Right atrium auricular region (tissue), 2 donors: ENCODE data around the gene PFDN1. TPM values are rescaled to one million over a fixed set of nuclear protein-coding genes. Genes with fewer than 3 reads are reported as not detected.

ENCODE experiments used
- DNase-seq: peaks from one replicate; pipeline ENCODE4 v3.0.0-alpha.2; 2019; ENCODE audit warnings: low spot score
- H3K27ac ChIP-seq, 2 donors: fragments of 200-600 bp; sonication (generic); 1 replicate in 1 of 2; 2 replicates in 1 of 2; pipeline ENCODE4 v1.5.1; 2016 to 2019
- H3K27me3 ChIP-seq, 2 donors: fragments of 200-600 bp; sonication (generic); one replicate each; pipeline versions ENCODE4 v1.5.1 to v1.6.0; 2017 to 2019
- H3K36me3 ChIP-seq: fragments of 200-600 bp; sonication (generic); one replicate; pipeline ENCODE4 v1.5.1; 2016
- H3K4me1 ChIP-seq, 2 donors: fragments of 200-600 bp; sonication (generic); one replicate each; pipeline versions ENCODE4 v1.5.1 to v1.6.0; 2017 to 2019
- H3K4me3 ChIP-seq, 2 donors: fragments of 200-600 bp; sonication (generic); 1 replicate in 1 of 2; 2 replicates in 1 of 2; pipeline ENCODE4 v1.5.1; 2017 to 2019; ENCODE audit warnings: mild to moderate bottlenecking in 1 of 2, moderate library complexity in 1 of 2
- H3K9me3 ChIP-seq, 2 donors: fragments of 200-600 bp; sonication (generic); one replicate each; pipeline ENCODE4 v1.5.1; 2019
- CTCF ChIP-seq, 2 donors: fragments of 200-600 bp; sonication (generic); IDR thresholded peaks; one replicate each; pipeline ENCODE4 v1.5.1; 2019; ENCODE audit warnings: antibody characterized with exemption in 2 of 2
- total RNA-seq, 2 donors: library from RNA; depleted of rRNA; stranded (reverse); fragments of >200 nt; gene quantifications; one replicate each; pipeline ENCODE4 v1.1.0, GENCODE V29; 2016

Gene PFDN1
- total RNA-seq, 2 donors from 2014 or later = 80.4 to 123 TPM

- TF ChIP-seq CTCF (IDR thresholded peaks at IDR 0.05) = no peak
- no peak for DNase-seq
- Histone ChIP-seq H3K27me3 (no peaks in the 10 kb centered on the region), H3K4me1 (peaks cover 0 to 34% of the 10 kb centered on the region in 2 donors), H3K27ac (peak overlapping the region; percentile 62 to 79), H3K36me3 (no peaks in the 10 kb centered on the region), H3K9me3 (no peaks in the 10 kb centered on the region), H3K4me3 (no peak overlapping the region)
These were observed 35.7 kb downstream of the PFDN1 start for GRCh38 chr5:140267201-140267540.

DNA sequence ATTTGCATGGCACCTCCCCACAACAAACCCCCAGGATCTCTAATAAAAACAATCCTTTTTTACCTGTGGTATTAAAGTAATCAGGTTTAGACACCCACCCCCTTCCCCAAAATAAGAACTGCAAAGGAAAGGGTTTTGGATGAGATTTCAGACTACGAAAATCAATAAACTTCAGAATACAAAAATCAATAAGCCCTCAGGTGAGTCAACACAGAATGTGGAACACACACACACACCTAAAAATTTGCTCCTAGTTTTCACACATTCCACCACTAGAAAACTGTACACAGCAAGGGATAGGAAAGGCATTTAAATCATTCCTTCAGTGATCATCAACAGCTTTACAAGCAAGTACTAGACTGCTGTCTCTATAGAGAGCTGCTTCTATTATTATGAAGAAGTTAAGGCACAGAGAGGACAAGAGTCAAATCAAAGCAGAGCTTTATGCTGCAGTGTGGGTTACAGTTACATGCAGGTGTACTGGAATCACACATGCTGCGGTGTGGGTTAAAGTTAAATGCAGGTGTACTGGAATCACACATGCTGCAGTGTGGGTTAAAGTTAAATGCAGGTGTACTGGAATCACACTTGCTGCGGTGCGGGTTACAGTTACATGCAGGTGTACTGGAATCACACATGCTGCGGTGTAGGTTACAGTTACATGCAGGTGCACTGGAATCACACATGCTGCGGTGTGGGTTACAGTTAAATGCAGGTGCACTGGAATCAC is 36.3 kb downstream of the PFDN1 start:
- Histone ChIP-seq H3K9me3 (no peaks in the 10 kb centered on the region), H3K27me3 (no peaks in the 10 kb centered on the region), H3K36me3 (no peaks in the 10 kb centered on the region), H3K4me3 (no peak overlapping the region), H3K4me1 (peaks cover 0 to 40% of the 10 kb centered on the region in 2 donors), H3K27ac (peak overlapping the region; percentile 62 to 79)
- DNase-seq = no peak
- TF ChIP-seq CTCF (IDR thresholded peaks at IDR 0.05) = no peak

DNA sequence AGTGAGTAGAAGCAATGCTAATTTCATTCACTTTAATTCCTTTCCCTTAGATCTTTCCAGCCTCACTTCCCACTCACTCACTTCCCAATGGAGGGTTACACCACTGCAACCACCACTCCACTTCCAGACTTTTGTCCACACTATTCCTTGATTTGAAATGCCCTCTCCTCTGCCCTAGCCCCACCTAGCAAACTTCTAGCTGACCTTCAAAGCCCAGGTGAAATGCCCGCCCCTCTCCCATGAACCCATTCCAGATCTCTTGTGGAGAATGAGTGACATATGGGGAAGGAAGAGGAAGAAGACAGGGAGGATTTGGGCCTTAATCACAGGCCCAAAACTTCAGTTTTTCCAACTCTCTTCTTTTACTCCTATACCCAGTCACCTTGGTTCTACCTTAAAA is 37.1 kb downstream of the PFDN1 start:
- no peaks in the 10 kb centered on the region for H3K9me3 ChIP-seq
- H3K27ac ChIP-seq = peak overlapping the region in 1 of 2 donors; percentile 6
- H3K36me3 ChIP-seq = no peaks in the 10 kb centered on the region
- H3K4me3 ChIP-seq = no peak overlapping the region
- peaks cover 0 to 46% of the 10 kb centered on the region in 2 donors for H3K4me1 ChIP-seq
- TF ChIP-seq CTCF (IDR thresholded peaks at IDR 0.05) = no peak
- no peaks in the 10 kb centered on the region for H3K27me3 ChIP-seq
- DNase-seq = no peak

DNA sequence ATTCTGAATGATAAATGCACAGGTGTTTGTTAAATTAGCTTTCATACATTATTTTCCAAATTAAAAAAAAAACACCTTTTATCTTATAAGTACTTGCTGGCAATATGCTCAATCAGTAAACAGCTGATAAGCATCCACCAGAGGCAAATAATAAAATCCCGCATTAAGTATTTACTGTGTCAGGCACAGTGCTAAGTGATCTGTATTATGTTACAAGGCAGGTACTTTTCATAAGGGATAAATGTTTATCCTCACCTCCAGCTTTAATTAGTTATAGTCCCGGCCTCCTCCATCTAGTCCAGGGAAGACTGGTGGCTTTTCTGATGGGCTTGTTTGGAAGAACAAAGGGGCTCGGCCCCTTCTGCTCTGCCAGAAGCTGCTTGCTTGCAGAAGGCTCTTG is 40.1 kb downstream of the PFDN1 start:
- peak overlapping the region in 1 of 2 donors; percentile 84 for H3K27ac ChIP-seq
- H3K4me3 ChIP-seq = no peak overlapping the region
- no peak for TF ChIP-seq CTCF (IDR thresholded peaks at IDR 0.05)
- H3K4me1 ChIP-seq = peaks cover 0 to 44% of the 10 kb centered on the region in 2 donors
- H3K9me3 ChIP-seq = no peaks in the 10 kb centered on the region
- no peaks in the 10 kb centered on the region for H3K27me3 ChIP-seq
- no peaks in the 10 kb centered on the region for H3K36me3 ChIP-seq
- DNase-seq = no peak

GRCh38 chr5:140262221-140262620 is 40.7 kb downstream of the PFDN1 start:
- Histone ChIP-seq H3K4me1 (peaks cover 0 to 38% of the 10 kb centered on the region in 2 donors), H3K9me3 (no peaks in the 10 kb centered on the region), H3K27ac (peak overlapping the region; percentile 77 to 84), H3K4me3 (no peak overlapping the region), H3K36me3 (no peaks in the 10 kb centered on the region), H3K27me3 (no peaks in the 10 kb centered on the region)
- no peak for DNase-seq
- no peak for TF ChIP-seq CTCF (IDR thresholded peaks at IDR 0.05)
